K562 (cell line): Measurements from ENCODE around the gene HPCA. TPM values are rescaled to one million over a fixed set of nuclear protein-coding genes. Genes with fewer than 3 reads are reported as not detected.

Experiments
- BCOR ChIP-seq: fragments of 450-650 bp; IDR thresholded peaks from 2 replicates; pipeline ENCODE4 v1.6.1; 2016
- FOXK2 ChIP-seq, 2 experiments: fragments of 450-650 bp; IDR thresholded peaks in 1 of 2; conservative IDR thresholded peaks in 1 of 2; 2 replicates each; pipeline ENCODE4 v1.6.1; 2016; ENCODE audit warnings: low read depth in 2 of 2, mild to moderate bottlenecking in 1 of 2
- HDAC3 ChIP-seq: fragments of 450-650 bp; IDR thresholded peaks from 2 replicates; pipeline ENCODE4 v1.6.1; 2018; ENCODE audit warnings: borderline replicate concordance, mild to moderate bottlenecking, moderate library complexity; ENCODE audit not compliant: partially characterized antibody
- NFRKB ChIP-seq: fragments of 450-650 bp; IDR thresholded peaks from 2 replicates; pipeline ENCODE4 v1.6.1; 2016; ENCODE audit warnings: low read depth
- NRF1 ChIP-seq, 2 experiments: fragments of 450-650 bp; IDR thresholded peaks in 1 of 2; conservative IDR thresholded peaks in 1 of 2; 2 replicates each; pipeline ENCODE4 v1.6.1; 2014; ENCODE audit warnings: mild to moderate bottlenecking in 2 of 2
- POLR3G ChIP-seq: IDR thresholded peaks from 2 replicates; pipeline ENCODE4 v1.6.1; 2011; ENCODE audit not compliant: insufficient read length, insufficient replicate concordance; ENCODE audit errors: extremely low read depth
- SMAD1 ChIP-seq: fragments of 150-350 bp; IDR thresholded peaks from 2 replicates; pipeline ENCODE4 v1.6.1; 2014; ENCODE audit warnings: low read length, low read depth; ENCODE audit not compliant: partially characterized antibody
- SMC3 ChIP-seq: conservative IDR thresholded peaks from 2 replicates; pipeline ENCODE4 v1.6.1; 2011; ENCODE audit warnings: low read depth, low read length, improper control_type of control experiment; ENCODE audit not compliant: insufficient read depth
- STAT5B ChIP-seq: fragments of 250-450 bp; sonication (Bioruptor Pico); IDR thresholded peaks from 2 replicates; pipeline ENCODE4 v1.8.0; 2021; ENCODE audit warnings: mild to moderate bottlenecking, inconsistent platforms
- ZNF830 ChIP-seq: fragments of 250-450 bp; sonication (Bioruptor Pico); IDR thresholded peaks from 2 replicates; pipeline ENCODE4 v1.5.0; 2021; ENCODE audit warnings: mild to moderate bottlenecking
- polyA plus RNA-seq, 8 experiments: library from polyadenylated mRNA; depleted of rRNA in 4 of 8; stranded (reverse) in 5 of 8; unstranded in 3 of 8; fragments of >200 nt; fragmentation: Nextera tagmentation in 2 of 8; fragmentation: Illumina TruSeq in 1 of 8; extraction: Ambion mirVana in 2 of 8; extraction: Trizol in 1 of 8; gene quantifications; 2 replicates each; pipeline versions ENCODE4 v1.2.1 to v1.2.3, GENCODE V29; 2011 to 2014; ENCODE audit warnings: inconsistent platforms in 1 of 8, missing spikeins in 1 of 8
- total RNA-seq, 7 experiments: library from RNA; depleted of rRNA in 6 of 7; stranded (reverse); fragments of >200 nt in 6 of 7; fragmentation: Illumina TruSeq in 2 of 7; extraction: Trizol in 2 of 7; gene quantifications; 2 replicates each; pipeline versions ENCODE4 v1.2.1 to v1.2.3, GENCODE V29; 2011 to 2021; ENCODE audit warnings: low replicate concordance in 1 of 7
- TF ChIP-seq, protein P1 (sequence below), 2 experiments: fragments of 200-800 bp in 1 of 2; sonication (Bioruptor generic) in 1 of 2; sonication (generic) in 1 of 2; formaldehyde crosslinking in 1 of 2; IDR thresholded peaks in 1 of 2; conservative IDR thresholded peaks in 1 of 2; 2 replicates each; pipeline versions ENCODE4 v1.5.0 to v1.6.1; 2016 to 2020; ENCODE audit warnings: missing compliant biosample characterization in 1 of 2, missing genetic modification characterization in 1 of 2, missing genetic modification reagents in 1 of 2
- TF ChIP-seq, protein P2 (sequence below): fragments of 250-450 bp; sonication (Bioruptor Pico); IDR thresholded peaks from 2 replicates; pipeline ENCODE4 v1.8.0; 2022; ENCODE audit warnings: inconsistent platforms
- TF ChIP-seq, protein P3 (sequence below): fragments of 250-450 bp; sonication (Bioruptor Pico); IDR thresholded peaks from 2 replicates; pipeline ENCODE4 v1.4.0; 2020
- TF ChIP-seq, protein P4 (sequence below): sonication (generic); formaldehyde crosslinking; IDR thresholded peaks from 2 replicates; pipeline ENCODE4 v1.8.0; 2022; ENCODE audit warnings: mild to moderate bottlenecking, missing genetic modification reagents
- TF ChIP-seq, protein P5 (sequence below): fragments of 250-450 bp; sonication (Bioruptor Pico); IDR thresholded peaks from 2 replicates; pipeline ENCODE4 v1.6.1; 2021; ENCODE audit warnings: mild to moderate bottlenecking

The HPCA gene
- total and polyA plus RNA-seq, 9 of the 15 experiments (the other 6 are each of a cell fraction or from before 2014, with no cell fraction given) = not detected

DNA sequence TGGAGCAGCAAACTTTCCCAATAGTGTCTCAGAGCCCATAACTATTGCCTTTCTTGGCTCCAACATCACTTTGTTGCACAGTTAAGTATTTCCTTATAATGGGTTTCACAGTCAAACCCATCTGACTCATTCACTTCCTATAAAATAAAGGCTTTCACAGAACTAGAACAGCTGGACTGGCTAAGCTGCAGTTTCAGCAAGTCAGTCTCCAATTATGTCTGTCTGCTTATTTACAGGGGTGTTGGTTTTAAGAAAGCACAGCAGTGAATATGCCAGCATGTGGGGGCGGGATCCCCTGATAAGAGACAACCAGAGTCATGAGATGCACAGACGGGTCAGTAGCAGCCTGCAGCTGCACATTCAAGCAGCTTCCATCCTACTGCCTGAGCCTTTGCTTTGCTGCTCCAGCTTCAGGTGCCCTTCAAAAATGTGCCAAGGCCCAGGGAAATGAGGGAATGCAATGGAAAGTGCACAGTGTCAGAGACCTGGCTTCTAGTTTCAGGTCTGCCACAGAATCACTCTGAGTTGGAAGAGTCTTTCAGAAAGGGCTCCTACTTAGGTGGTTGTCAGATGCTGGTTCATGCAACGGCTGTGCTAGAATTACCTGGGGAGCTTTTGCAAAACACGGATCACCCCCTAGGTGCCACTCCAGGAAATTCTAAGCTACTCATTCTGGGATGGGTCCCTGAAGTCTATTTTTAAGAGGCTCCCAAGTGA is 53.5 kb downstream of the HPCA start (continued):
- TF ChIP-seq, protein P1, sequence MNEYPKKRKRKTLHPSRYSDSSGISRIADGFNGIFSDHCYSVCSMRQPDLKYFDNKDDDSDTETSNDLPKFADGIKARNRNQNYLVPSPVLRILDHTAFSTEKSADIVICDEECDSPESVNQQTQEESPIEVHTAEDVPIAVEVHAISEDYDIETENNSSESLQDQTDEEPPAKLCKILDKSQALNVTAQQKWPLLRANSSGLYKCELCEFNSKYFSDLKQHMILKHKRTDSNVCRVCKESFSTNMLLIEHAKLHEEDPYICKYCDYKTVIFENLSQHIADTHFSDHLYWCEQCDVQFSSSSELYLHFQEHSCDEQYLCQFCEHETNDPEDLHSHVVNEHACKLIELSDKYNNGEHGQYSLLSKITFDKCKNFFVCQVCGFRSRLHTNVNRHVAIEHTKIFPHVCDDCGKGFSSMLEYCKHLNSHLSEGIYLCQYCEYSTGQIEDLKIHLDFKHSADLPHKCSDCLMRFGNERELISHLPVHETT (CRISPR knock-in tag; conservative IDR thresholded peaks at IDR 0.05 in 1 of 2, IDR thresholded peaks at IDR 0.05 in 1 of 2) = 0 out of 4 replicates have a peak, but pooled peaks of 1 of the 2 experiments have one; percentile 69
- TF ChIP-seq NFRKB = no peak
- TF ChIP-seq, protein P2, sequence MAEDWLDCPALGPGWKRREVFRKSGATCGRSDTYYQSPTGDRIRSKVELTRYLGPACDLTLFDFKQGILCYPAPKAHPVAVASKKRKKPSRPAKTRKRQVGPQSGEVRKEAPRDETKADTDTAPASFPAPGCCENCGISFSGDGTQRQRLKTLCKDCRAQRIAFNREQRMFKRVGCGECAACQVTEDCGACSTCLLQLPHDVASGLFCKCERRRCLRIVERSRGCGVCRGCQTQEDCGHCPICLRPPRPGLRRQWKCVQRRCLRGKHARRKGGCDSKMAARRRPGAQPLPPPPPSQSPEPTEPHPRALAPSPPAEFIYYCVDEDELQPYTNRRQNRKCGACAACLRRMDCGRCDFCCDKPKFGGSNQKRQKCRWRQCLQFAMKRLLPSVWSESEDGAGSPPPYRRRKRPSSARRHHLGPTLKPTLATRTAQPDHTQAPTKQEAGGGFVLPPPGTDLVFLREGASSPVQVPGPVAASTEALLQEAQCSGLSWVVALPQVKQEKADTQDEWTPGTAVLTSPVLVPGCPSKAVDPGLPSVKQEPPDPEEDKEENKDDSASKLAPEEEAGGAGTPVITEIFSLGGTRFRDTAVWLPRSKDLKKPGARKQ = no peak
- TF ChIP-seq NRF1 (conservative IDR thresholded peaks at IDR 0.05 in 1 of 2, IDR thresholded peaks at IDR 0.05 in 1 of 2) = peak in 1 of 2 experiments; percentile 30; a peak in 1 of 4 replicates
- TF ChIP-seq, protein P3, sequence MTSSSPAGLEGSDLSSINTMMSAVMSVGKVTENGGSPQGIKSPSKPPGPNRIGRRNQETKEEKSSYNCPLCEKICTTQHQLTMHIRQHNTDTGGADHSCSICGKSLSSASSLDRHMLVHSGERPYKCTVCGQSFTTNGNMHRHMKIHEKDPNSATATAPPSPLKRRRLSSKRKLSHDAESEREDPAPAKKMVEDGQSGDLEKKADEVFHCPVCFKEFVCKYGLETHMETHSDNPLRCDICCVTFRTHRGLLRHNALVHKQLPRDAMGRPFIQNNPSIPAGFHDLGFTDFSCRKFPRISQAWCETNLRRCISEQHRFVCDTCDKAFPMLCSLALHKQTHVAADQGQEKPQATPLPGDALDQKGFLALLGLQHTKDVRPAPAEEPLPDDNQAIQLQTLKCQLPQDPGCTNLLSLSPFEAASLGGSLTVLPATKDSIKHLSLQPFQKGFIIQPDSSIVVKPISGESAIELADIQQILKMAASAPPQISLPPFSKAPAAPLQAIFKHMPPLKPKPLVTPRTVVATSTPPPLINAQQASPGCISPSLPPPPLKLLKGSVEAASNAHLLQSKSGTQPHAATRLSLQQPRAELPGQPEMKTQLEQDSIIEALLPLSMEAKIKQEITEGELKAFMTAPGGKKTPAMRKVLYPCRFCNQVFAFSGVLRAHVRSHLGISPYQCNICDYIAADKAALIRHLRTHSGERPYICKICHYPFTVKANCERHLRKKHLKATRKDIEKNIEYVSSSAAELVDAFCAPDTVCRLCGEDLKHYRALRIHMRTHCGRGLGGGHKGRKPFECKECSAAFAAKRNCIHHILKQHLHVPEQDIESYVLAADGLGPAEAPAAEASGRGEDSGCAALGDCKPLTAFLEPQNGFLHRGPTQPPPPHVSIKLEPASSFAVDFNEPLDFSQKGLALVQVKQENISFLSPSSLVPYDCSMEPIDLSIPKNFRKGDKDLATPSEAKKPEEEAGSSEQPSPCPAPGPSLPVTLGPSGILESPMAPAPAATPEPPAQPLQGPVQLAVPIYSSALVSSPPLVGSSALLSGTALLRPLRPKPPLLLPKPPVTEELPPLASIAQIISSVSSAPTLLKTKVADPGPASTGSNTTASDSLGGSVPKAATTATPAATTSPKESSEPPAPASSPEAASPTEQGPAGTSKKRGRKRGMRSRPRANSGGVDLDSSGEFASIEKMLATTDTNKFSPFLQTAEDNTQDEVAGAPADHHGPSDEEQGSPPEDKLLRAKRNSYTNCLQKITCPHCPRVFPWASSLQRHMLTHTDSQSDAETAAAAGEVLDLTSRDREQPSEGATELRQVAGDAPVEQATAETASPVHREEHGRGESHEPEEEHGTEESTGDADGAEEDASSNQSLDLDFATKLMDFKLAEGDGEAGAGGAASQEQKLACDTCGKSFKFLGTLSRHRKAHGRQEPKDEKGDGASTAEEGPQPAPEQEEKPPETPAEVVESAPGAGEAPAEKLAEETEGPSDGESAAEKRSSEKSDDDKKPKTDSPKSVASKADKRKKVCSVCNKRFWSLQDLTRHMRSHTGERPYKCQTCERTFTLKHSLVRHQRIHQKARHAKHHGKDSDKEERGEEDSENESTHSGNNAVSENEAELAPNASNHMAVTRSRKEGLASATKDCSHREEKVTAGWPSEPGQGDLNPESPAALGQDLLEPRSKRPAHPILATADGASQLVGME (CRISPR knock-in tag) = 0 out of 2 replicates have a peak, but pooled peaks have one; percentile 44
- peak; percentile 87 to 90 for TF ChIP-seq FOXK2 (conservative IDR thresholded peaks at IDR 0.05 in 1 of 2, IDR thresholded peaks at IDR 0.05 in 1 of 2; ENCODE audit: low read depth in 2 of 2)
- TF ChIP-seq HDAC3 = no peak
- TF ChIP-seq BCOR = no peak
- TF ChIP-seq SMC3 = no peak
- TF ChIP-seq, protein P4, sequence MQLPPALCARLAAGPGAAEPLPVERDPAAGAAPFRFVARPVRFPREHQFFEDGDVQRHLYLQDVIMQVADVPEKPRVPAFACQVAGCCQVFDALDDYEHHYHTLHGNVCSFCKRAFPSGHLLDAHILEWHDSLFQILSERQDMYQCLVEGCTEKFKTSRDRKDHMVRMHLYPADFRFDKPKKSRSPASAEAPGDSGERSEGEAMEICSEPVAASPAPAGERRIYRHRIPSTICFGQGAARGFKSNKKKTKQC = no peak
- no peak for TF ChIP-seq STAT5B (CRISPR knock-in tag)
- no peak for TF ChIP-seq SMAD1
- no peak for TF ChIP-seq POLR3G
- TF ChIP-seq ZNF830 (CRISPR knock-in tag) = no peak
- TF ChIP-seq, protein P5, sequence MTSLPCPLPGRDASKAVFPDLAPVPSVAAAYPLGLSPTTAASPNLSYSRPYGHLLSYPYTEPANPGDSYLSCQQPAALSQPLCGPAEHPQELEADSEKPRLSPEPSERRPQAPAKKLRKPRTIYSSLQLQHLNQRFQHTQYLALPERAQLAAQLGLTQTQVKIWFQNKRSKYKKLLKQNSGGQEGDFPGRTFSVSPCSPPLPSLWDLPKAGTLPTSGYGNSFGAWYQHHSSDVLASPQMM (CRISPR knock-in tag) = no peak
